KOPT-K1 (cell line): ENCODE results near the gene CLCN6.

Experiments
- H3K27ac ChIP-seq: fragments of 200-600 bp; sonication (generic); 2 replicates; pipeline ENCODE4 v1.5.1; 2016; ENCODE audit warnings: antibody characterized with exemption, mild to moderate bottlenecking, low read depth, low read length; ENCODE audit not compliant: poor library complexity, severe bottlenecking
- H3K36me3 ChIP-seq: fragments of 200-600 bp; sonication (generic); 2 replicates; pipeline ENCODE4 v1.5.1; 2017; ENCODE audit warnings: antibody characterized with exemption, mild to moderate bottlenecking, low read length, moderate library complexity; ENCODE audit not compliant: insufficient read depth
- H3K9me3 ChIP-seq: fragments of 200-600 bp; sonication (generic); 2 replicates; pipeline ENCODE4 v1.5.1; 2017; ENCODE audit warnings: antibody characterized with exemption, low read length, mild to moderate bottlenecking; ENCODE audit not compliant: insufficient read depth, poor library complexity, severe bottlenecking

Gene CLCN6

GRCh38 chr1:11805422-11806306, at the start of gene CLCN6, which contains the start of gene MTHFR:
Gene CLCN6 (plus strand): TSS chr1:11806191. CDS start chr1:11806263, 72 bp downstream.
Gene MTHFR (minus strand): TSS chr1:11805964. CDS start chr1:11803116, 2,848 bp downstream.
- Histone ChIP-seq H3K27ac (peak within 1 kb of the TSS; percentile 84), H3K36me3 (peaks cover 58% of the 10 kb centered on the region), H3K9me3 (no peaks in the 10 kb centered on the region)

- no peak overlapping the region for H3K27ac ChIP-seq
- H3K9me3 ChIP-seq: no peaks in the 10 kb centered on the region
- no peaks in the 10 kb centered on the region for H3K36me3 ChIP-seq
Measured at GRCh38 chr1:11757047-11757446, 48.9 kb upstream of the CLCN6 start.

- H3K9me3 ChIP-seq: no peaks in the 10 kb centered on the region
- no peaks in the 10 kb centered on the region for H3K36me3 ChIP-seq
- H3K27ac ChIP-seq: no peak overlapping the region
Measured at GRCh38 chr1:11759791-11760190, 46.2 kb upstream of the CLCN6 start.

- Histone ChIP-seq H3K27ac (no peak overlapping the region), H3K9me3 (no peaks in the 10 kb centered on the region), H3K36me3 (no peaks in the 10 kb centered on the region)
Measured at GRCh38 chr1:11761285-11761684, 44.7 kb upstream of the CLCN6 start.

DNA sequence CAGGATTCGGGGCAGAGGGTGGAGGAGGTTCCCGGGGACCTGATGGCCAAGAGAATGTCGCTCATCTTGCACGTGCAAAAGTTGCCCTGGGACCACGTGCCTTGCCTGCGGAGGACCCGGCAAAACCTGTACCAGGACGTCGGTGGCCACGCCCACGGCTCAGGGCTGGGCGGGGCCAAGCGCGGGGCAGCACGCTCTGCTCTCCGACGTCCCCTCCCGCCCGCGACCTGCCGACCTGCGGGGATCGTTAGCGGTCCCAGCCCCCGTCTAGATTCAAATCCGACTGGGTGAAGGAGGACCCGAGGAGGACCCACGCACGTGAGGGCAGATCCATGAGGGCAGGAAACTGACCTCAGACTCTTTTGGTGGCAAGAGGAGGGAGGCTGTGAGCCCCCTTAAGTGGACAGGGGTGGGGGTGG, 44.0 kb upstream of the CLCN6 start, which contains the start of gene C1orf167:
Gene C1orf167 (plus strand): TSS at position 206 of the 419 bp plus-strand sequence. CDS start 2,208 bp downstream, outside the sequence.
- no peaks in the 10 kb centered on the region for H3K9me3 ChIP-seq
- H3K27ac ChIP-seq: no peak within 1 kb of the TSS
- no peaks in the 10 kb centered on the region for H3K36me3 ChIP-seq

GRCh38 chr1:11764115-11764514, 41.9 kb upstream of the CLCN6 start:
- H3K9me3 ChIP-seq: no peaks in the 10 kb centered on the region
- no peaks in the 10 kb centered on the region for H3K36me3 ChIP-seq
- no peak overlapping the region for H3K27ac ChIP-seq

DNA sequence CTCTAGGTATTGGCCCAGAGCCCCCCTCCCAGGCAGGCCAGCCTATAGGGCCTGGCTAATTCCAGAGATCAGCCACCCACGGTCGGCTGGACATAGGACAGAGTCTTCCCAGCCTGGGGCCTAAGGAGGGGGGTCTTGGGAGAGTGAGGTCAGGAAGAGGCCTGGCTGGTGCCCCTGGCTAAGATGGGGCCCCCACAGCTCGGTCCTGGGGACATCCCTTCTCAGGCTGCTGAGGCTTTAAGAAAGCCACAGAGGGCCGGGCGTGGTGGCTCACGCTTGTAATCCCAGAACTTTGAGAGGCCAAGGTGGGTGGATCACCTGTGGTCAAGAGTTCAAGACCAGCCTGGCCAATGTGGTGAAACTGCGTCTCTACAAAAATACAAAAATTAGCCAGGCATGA, 41.5 kb upstream of the CLCN6 start:
- Histone ChIP-seq H3K27ac (no peak overlapping the region), H3K36me3 (no peaks in the 10 kb centered on the region), H3K9me3 (no peaks in the 10 kb centered on the region)

GRCh38 chr1:11765661-11766428, 40.1 kb upstream of the CLCN6 start:
- H3K9me3 ChIP-seq: no peaks in the 10 kb centered on the region
- no peak overlapping the region for H3K27ac ChIP-seq

DNA sequence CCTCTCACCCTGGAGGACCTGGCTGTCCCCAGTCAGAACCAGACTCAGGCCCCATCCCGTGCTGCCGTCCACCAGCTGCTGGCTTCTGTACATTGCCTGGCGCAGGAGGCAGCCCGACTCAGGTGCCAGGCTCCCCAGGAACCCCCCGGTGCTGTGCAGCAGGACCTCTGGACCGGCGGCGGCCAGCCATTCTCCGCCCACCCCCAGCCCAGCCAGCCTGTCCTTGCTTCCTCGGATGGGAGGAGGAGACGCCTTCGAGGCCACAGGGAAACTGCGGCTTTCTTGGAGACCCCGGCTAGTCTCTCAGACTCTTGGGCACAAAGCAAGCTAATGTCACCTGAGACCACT, 39.6 kb upstream of the CLCN6 start:
- H3K9me3 ChIP-seq: no peaks in the 10 kb centered on the region
- H3K27ac ChIP-seq: no peak overlapping the region
- no peaks in the 10 kb centered on the region for H3K36me3 ChIP-seq

More at GRCh38 chr1:11765661-11766428, 40.1 kb upstream of the CLCN6 start:
- H3K36me3 ChIP-seq: no peaks in the 10 kb centered on the region

GRCh38 chr1:11767922-11768704, 37.9 kb upstream of the CLCN6 start:
- Histone ChIP-seq H3K36me3 (no peaks in the 10 kb centered on the region), H3K9me3 (no peaks in the 10 kb centered on the region)

GRCh38 chr1:11768821-11769220, 37.2 kb upstream of the CLCN6 start:
- Histone ChIP-seq H3K36me3 (no peaks in the 10 kb centered on the region), H3K9me3 (no peaks in the 10 kb centered on the region), H3K27ac (no peak overlapping the region)

More at GRCh38 chr1:11767922-11768704, 37.9 kb upstream of the CLCN6 start:
- H3K27ac ChIP-seq: no peak overlapping the region

DNA sequence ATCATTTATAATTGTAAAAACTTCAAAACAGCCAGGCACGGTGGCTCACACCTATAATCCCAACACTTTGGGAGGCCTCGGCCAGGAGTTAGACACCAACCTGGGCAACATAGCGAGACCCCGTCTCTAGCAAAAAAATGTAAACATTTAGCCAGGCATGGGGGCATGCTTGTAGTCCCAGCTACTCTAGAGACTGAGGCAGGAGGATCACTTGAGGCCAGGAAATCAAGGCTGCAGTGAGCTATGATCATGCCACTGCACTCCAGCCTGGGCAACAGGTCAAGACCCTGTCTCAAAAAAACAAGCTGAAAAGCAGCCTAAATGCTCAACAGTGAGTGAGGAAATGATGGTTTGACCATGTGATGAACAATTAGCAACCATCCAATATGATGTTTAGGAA, 36.7 kb upstream of the CLCN6 start:
- Histone ChIP-seq H3K9me3 (no peaks in the 10 kb centered on the region), H3K27ac (no peak overlapping the region), H3K36me3 (no peaks in the 10 kb centered on the region)

DNA sequence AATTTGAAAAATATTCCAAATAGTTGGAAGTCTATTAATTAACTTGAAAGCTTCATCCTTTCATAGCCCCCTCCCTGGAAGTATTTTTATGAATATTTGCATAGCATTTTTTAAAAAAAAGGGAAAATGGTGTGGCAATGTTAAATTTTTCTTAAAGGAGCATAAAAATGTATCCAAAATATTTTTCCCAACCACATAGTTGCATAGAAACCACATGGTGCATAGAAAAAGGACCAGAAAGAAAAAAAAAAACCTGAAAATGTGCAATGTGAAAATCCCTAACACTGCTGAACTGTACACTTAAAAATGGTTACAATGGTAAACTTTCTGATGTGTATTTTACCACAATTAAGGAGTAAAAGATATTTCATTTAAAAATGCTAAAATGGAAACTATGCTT, 36.0 kb upstream of the CLCN6 start:
- Histone ChIP-seq H3K36me3 (no peaks in the 10 kb centered on the region), H3K9me3 (no peaks in the 10 kb centered on the region), H3K27ac (no peak overlapping the region)

DNA sequence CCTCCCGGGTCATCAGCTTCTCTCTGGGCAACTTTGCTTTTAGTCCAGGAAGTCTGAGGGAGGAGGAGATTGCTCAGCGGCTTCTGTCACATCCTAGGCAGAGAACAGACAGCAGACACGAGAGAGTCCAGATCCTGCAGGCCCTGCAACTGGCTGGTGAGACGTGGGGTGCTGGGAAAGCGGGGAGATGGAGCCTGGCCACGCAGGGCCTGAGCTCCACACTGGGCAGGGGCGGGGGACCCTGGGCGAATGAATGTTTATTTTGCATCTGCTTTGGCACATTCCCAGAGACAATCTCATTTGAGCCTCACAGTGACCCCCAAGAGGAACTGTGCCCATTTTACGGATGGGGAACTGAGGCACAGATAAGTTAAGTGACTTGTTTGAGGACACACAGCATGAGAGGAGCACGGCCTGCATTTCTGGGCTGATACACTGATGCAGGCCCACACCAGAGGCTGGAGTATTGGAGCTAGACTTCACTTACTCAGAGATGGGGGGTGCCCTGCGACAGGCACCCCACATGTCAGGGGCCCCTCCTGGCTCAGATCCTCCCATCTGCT, 34.4 kb upstream of the CLCN6 start:
- H3K36me3 ChIP-seq: no peaks in the 10 kb centered on the region
- no peak overlapping the region for H3K27ac ChIP-seq
- H3K9me3 ChIP-seq: no peaks in the 10 kb centered on the region
